HG03097 (cell line): ENCODE data around the gene PLXNA4.

ENCODE experiments used
- ATAC-seq: cut with Tn5 transposase; IDR thresholded peaks from one replicate; pipeline ENCODE4 v1.9.1; 2021; ENCODE audit not compliant: unreplicated experiment, low FRiP score

The PLXNA4 gene

GRCh38 chr7:132564849-132565248 lies 11.4 kb downstream of the PLXNA4 start:
- no peak for ATAC-seq

- no peak for ATAC-seq
Measured at GRCh38 chr7:132564090-132564489, 12.2 kb downstream of the PLXNA4 start.

DNA sequence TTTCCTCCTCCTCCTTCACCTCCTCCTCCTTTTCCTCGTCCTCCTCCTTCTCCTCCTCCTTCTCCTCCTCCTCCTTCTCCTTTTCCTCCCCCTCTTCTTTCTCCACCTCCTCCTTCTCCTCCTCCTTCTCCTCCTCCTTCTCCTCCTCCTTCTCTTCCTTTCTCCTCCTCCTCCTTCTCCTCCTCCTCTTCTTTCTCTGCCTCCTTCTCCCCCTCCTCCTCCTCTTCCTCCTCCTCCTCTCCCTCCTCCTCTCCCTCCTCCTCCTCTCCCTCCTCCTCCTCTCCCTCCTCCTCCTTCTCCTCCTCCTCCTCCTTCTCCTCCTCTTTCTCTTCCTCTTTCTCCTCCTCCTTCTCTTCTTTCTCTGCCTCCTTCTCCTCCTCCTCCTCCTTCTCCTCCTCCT lies 13.6 kb downstream of the PLXNA4 start:
- no peak for ATAC-seq

GRCh38 chr7:132561763-132562162 lies 14.5 kb downstream of the PLXNA4 start:
- ATAC-seq: no peak

GRCh38 chr7:132560825-132561529 lies 15.3 kb downstream of the PLXNA4 start:
- no peak for ATAC-seq

- ATAC-seq: no peak
Measured at GRCh38 chr7:132560105-132560504, 16.2 kb downstream of the PLXNA4 start.

- ATAC-seq: no peak
Measured at GRCh38 chr7:132558815-132559214, 17.5 kb downstream of the PLXNA4 start.

GRCh38 chr7:132557489-132558044 lies 18.7 kb downstream of the PLXNA4 start:
- ATAC-seq: no peak

DNA sequence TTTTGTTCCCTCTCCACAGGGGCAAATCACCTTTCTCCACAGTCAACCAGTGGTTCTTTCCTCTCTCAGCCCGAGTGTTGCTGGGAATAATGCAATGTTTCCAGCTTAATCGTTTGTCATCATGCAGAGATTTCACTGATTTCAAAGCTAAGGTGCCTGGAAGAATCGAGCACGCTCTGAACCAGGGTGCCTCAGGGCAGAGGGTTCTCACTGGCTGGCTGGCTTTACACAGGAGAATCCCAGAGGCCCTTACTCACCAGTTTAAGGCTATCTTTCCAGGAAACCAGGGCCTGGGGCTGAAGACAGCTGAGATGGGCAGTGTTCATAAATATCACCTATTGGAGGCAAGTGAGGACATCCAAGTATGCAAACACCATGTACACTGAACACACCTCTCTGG lies 21.8 kb downstream of the PLXNA4 start:
- ATAC-seq: no peak

GRCh38 chr7:132553031-132553430 lies 23.2 kb downstream of the PLXNA4 start:
- no peak for ATAC-seq

DNA sequence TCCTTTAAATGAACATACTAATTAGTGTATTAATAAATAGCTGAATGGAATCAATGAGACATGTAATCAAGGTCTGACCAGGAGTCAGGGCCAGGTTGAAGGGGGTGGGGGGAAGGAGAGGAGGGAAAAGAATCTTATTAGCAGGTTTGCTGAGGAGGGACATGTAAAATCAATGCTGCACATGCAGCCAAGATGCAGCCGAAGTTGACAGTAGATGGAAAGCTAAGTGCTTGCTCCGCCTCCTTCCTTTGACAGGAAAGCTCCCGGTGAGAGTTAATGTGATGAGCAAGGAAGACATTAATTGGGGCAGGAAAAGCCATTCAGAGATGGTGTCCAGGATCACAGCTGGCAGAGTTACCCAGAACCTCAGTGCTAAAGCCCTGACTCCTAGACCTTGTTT lies 24.4 kb downstream of the PLXNA4 start:
- no peak for ATAC-seq

DNA sequence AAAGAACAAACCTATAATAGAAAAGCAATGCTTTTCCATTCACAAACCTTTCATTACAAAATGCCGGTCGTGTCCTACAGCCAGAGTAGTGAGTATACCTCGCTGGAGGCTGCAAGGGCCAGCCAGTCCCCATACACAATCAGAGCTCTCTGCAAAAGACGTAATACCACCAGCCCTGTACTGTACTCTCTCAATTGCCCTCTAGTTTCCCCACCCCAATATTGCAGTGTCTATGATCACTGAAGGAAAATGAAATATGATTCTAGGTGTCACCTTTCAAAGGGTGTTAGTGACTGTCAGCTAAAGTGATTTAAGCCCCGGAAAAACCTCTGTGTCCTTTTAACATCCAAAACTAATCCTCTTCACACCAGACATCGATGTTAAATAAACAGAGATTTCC lies 24.8 kb downstream of the PLXNA4 start:
- no peak for ATAC-seq

DNA sequence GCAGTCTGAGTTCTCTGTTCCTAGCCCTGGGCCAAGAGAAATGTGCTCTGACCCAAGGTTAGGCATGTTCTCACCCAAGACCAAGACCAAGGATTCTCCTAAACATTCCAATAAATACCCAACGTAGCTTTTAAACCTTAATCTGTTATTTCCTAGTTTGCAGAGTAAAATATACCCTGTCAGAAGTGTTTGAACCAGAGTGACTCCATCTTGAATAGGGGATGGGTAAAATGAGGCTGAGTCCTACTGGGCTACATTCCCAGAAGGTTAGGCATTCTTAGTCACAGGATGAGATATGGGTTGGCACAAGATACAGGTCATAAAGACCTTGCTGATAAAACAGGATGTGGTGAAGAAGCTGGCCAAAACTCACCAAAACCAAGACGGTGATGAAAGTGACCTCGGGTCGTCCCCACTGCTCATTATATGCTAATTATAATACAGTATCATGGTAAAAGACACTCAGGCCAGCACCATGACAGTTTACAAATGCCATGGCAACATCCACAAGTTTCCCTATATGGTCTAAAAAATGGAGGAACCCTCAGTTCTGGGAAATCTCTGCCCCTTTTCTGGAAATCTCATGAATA lies 27.7 kb downstream of the PLXNA4 start:
- ATAC-seq: no peak

DNA sequence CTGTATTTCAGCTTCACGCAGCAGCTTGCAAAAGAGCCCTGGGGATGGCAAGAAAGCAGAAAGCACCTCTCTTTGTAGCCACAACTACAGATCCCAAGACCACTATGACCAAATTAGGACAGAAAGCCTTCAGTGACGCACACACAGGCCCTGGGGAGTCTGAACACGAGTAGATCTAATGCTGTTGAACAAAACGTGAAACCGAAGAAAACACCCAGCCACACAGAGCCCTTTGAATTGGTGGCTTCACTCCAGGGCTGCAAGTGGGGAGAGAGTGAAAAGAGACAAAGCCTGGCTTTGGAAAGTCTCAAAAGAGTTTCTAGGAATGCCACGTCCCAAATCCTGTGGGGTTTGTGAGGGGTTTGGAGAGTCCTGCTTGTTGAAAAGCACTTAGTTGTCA lies 28.4 kb downstream of the PLXNA4 start:
- ATAC-seq: no peak

DNA sequence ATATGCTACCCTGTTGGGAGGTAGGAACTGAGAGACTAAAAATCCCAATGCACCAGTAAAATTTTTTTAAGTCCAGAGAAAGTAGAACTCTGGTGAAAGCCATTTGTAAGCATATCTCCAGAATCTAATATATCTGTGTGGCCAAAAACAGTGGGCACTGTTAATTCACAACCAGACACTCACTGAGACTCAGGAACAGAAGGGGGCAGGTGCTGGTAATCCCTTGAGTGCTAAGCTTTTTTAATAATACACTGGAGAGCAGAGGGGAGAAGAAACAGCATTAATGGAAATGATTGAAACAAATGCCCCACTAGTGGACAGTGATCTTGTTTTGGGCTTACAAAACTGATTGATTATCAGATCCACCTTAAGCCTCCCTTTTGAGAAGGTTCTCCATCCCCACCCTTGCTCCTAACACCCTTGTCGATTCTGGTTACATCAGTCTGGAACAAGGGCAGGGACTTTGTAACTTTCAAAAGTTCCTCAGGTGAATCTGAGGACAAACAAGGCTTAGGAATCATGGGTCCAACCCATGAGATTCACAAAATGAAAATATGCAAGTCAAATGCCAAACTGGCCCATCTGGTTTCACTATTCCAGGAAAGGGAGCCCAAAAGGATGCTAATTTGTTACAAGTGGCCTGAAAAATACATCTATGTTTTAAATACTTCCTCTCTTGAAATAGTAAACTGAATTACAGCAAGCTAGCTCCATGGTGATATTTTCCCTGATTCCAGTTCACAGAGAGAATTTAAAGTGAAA lies 29.7 kb downstream of the PLXNA4 start:
- ATAC-seq: no peak

- ATAC-seq: no peak
Measured at GRCh38 chr7:132545756-132546155, 30.5 kb downstream of the PLXNA4 start.

DNA sequence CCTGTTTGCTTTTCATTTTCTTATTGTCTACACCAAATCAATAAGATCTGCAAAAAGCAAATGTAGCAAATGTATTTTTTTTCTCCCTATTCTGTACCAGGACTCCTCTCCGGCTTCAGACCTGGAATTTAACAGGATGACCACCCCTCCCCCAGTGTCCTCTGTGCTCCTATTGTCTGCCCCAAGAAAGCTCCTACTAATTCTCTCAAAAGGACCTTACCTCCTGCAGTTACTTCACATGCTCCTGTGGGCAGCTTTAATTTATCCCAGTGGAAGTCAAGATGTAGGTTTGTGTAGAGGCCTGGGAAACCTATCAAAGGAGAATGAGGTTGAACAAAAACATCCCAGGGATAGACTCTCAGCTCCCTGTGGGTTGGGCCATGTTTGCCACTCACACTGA lies 31.3 kb downstream of the PLXNA4 start:
- no peak for ATAC-seq

DNA sequence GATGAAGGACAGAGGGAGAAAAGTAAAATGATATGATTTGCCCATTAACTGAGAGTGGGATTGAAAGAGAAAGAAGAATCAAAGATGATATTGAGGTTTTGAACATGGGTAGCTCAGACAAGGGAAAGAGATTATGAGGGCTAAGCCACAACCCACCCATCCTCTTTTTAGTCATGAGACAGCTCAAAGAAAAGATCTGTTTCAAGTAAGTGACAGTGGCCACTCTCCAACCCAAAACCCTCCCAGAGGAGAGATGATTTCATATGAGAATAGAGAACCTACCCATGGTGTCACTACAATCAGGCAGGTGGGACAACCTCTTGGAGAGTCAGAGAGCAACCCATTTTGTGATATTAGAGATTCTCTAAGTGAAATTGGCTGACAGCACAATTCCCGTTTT lies 32.2 kb downstream of the PLXNA4 start:
- ATAC-seq: no peak

GRCh38 chr7:132542895-132543294 lies 33.4 kb downstream of the PLXNA4 start:
- ATAC-seq: no peak

- no peak for ATAC-seq
Measured at GRCh38 chr7:132541656-132542055, 34.6 kb downstream of the PLXNA4 start.

DNA sequence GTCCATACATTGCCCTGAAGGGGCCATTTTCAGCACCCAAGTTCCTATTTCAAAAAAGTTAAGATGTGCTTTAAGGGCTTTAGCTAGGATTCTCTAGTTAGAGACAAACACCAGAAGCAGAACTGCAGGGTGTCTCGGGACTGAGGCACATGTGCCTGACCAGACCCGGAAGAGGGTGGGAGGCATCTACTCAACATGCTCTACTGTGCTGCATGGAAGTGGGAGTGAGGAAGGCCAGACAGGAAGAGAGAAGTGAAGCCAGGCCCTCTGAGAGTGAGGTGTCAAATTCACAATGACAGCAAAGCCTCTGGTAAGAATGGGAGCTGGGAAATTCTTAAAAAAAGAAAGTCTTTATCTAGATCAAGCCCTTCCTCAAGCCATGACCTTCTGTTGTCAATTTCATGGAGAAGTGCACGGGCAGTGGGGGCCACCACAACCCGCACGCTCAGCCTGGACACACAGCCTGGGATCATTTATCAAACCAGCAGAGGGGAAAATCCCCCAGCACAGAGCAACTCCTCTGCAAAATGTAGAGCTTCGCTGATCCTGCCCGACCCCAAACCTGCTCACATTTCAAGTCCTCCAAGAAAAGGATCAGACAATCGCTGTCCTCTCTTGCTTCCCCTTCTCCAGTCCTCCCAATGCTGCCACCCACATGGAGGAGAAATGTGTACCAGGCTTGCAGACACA lies 38.7 kb downstream of the PLXNA4 start:
- no peak for ATAC-seq
